IPS DF 4.7 (cell line): ENCODE data around the gene SHC3.

ENCODE experiments used
- DNase-seq: peaks from one replicate; pipeline ENCODE4 v3.0.0-alpha.2; 2013; ENCODE audit warnings: low spot score; ENCODE audit errors: extremely low read depth

Gene SHC3

GRCh38 chr9:89109666-89110065 lies 69.0 kb downstream of the SHC3 start:
- DNase-seq, result no peak

DNA sequence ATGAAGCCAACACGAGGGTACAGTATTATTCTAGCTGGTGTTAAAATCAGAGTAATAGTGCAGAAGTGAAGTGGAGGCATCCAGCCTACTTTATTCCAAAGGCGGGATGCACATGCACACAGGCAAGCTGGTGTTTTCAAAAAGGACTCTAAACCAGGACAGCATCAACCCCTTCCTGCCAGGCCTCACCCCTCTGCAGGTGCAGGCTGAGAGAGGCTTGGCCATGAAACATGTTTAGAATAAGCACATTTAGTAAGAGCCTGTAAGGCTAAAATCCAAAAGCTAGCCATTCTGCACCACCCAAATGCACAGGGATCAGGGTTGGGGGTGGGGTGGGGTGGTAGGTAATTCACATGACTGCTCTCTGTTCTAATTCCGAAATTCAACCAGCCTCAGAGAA lies 71.2 kb downstream of the SHC3 start:
- no peak for DNase-seq

GRCh38 chr9:89106224-89106851 lies 72.3 kb downstream of the SHC3 start:
- no peak for DNase-seq

DNA sequence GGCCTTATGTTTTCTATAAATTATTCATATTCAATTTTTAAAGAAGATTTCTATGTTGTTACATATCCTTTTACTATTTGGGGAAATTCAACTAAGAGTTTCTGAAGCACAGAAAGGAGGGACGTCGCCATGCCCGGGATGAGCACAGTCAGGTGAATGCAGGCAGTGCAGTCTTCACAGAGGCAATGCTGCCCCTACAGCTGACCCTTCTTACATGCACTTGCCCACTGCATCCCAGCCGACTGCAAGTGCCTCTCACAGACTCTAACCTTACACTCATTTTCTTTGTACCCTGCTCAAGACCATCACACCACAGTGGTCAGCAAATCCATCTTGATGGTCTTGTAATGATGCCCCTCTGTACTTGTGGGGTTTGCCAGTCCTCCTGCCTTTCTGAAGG lies 73.8 kb downstream of the SHC3 start:
- DNase-seq, result no peak

GRCh38 chr9:89097219-89097618 lies 81.4 kb downstream of the SHC3 start:
- no peak for DNase-seq

- no peak for DNase-seq
Observed at GRCh38 chr9:89096807-89097206, 81.8 kb downstream of the SHC3 start.

GRCh38 chr9:89095761-89096528 lies 82.7 kb downstream of the SHC3 start:
- DNase-seq, result no peak

DNA sequence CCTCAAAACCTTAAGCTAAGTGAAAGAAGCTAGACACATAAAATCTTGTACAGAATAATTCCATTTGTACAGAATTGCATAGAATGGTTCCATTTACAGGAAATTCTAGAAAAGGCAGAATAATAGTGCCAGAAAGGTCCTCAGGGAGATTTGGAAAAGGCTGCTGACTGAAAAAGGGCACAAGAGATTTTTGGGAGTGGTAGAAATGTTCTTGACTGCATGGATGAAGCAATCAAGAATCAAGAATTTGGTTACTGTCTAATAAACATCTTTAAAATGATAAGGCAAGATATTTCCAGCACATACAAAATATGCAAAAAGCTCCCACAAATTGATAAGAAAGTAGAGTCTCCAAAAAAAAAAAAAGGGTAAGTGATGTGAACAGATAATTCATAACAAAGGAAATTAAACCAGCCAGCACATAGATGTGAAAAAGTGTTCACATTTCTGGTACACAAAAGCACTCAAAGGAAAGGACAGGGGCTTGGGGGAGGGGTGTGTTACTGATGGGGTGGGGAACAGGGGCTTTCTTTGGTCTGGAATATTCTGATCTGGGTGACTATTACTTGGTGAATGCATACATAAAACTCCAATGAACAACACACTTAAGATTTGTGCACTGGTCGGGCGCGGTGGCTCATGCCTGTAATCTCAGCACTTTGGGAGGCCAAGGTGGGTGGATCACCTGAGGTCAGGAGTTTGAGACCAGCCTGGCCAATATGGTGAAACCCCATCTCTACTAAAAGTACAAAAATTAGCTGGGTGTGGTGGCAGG lies 85.2 kb downstream of the SHC3 start:
- DNase-seq, result no peak

- no peak for DNase-seq
Observed at GRCh38 chr9:89089176-89089575, 89.4 kb downstream of the SHC3 start.

DNA sequence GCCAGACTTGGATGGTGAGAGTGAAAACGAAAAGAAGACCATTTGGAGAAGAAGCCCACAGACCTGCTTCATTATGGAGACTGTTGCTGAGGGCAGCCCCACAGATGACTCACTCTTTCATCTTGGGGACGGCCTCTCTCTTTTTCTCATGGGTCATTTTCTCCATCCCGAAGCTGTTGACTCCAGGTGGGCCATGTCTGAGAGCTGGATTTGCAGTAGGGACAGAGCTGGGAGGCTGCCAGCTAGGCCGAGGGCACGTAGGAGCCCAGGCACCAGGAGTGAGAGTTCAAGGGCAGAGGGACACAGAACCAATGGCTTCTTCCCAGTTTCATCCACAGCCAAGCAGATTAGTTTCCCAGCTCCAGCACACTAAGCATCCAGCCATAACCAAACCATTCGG lies 95.0 kb downstream of the SHC3 start:
- DNase-seq, result no peak

DNA sequence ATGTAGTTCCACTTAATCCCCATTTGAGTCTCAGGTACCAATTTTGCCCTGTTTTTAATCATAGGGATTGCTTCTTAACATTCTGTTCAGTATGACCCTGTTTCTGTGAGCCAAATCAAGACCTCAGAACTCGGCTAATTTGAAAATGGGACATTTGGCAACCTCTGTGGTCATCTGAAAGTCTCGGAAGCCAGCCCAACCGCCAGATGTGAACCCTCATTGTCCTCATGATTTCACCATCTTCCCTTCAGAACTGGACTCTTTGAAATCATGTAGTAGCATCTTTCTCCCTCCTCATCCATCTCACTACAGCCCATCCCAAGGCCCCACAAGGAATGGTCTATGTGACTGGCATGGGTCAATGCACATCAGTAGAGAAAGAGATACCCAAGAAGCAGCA lies 98.4 kb downstream of the SHC3 start:
- no peak for DNase-seq

DNA sequence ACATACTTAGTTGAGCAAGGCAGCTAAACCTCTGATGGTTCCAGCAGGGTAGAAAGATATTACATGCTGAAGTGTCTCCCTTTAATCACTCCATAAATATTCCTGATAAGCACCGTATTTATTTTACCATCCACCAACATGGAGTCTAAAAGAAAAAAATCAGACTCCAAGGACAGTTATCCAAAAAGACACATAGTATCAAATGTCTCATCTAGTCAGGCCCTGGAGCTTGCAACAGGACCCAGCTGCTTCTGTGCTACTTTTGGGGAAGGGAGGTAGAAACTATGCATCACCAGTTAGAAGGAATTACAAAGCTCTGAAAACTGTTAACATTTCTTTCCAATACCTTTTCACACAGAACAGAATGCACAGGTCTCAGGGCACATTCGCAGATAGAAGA lies 99.2 kb downstream of the SHC3 start:
- no peak for DNase-seq

- DNase-seq, result no peak
Observed at GRCh38 chr9:89078860-89079259, 99.8 kb downstream of the SHC3 start.

DNA sequence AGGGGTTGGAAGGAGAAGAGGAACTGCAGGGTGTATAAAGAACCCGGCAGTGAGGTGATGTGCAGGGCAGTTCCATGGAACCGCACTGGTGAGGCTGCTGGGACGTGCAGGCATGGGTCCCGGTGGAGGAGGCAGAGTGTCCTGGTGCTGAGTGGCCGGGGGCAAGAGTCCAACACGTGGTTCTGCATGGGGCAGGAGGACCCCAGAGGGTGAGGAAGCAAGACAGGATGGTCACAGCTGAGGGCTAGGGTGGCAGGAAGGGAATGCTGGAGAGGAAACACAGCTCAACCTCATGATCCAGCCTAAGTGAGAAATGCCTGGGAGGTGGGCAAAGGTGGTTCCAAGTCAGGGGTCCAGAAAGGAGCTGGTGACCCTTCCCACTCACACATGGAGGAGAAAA lies 100.2 kb downstream of the SHC3 start:
- DNase-seq, result no peak

GRCh38 chr9:89077519-89077918 lies 101.1 kb downstream of the SHC3 start:
- DNase-seq, result no peak

DNA sequence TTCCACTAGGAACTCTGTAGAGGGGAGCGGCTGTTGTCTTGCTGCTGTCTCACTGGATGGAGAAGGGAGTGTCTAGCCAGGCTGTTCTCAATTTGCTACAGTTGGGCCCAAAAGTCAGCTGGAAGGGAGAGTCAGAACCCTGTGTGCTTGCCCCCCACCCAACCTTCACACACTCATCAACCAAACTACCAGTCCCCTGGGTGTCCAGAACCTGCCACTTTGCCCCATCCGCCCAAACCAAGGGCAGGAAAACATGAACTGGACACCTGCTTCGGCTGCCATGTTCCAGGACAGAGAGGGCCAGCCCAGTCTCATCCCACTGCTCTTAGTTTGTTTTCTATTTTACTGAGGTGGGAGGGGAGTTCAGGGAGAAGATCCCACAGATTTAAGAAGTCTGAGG lies 105.2 kb downstream of the SHC3 start:
- DNase-seq, result no peak

DNA sequence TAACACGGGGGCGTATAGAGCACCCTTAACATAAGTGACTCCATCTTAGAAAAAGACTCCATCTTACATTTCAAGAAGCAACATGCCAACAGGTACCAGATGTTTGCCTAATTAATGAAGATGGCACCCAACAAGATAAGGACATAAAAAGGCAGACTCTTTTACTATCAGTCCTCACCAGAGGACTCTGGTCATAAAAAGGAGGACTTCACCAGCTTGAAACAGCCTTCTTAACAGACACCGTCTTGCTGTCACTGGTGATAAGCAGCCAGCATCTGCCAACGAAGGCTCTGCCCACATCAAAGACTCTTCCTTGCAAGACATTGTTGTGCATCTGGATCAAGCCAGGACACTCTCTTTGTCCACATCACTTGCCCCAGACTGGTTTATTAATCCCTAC lies 107.0 kb downstream of the SHC3 start:
- DNase-seq, result no peak

GRCh38 chr9:89066835-89067234 lies 111.8 kb downstream of the SHC3 start:
- DNase-seq, result no peak

- no peak for DNase-seq
Observed at GRCh38 chr9:89065921-89066320, 112.7 kb downstream of the SHC3 start.

- DNase-seq, result no peak
Observed at GRCh38 chr9:89060790-89061189, 117.8 kb downstream of the SHC3 start.

- no peak for DNase-seq
Observed at GRCh38 chr9:89059925-89060506, 118.6 kb downstream of the SHC3 start.

GRCh38 chr9:89058906-89059305 lies 119.7 kb downstream of the SHC3 start:
- DNase-seq, result no peak
